K562 (cell line): ENCODE data around the gene SYT1.

Source experiments
- AFF1 ChIP-seq, 2 experiments: fragments of 450-650 bp; IDR thresholded peaks; 2 replicates each; pipeline ENCODE4 v1.6.1; 2018; ENCODE audit warnings: mild to moderate bottlenecking in 2 of 2, low read depth in 1 of 2; ENCODE audit not compliant: partially characterized antibody in 2 of 2
- BCLAF1 ChIP-seq, 2 experiments: fragments of 450-650 bp in 1 of 2; IDR thresholded peaks; 2 replicates each; pipeline ENCODE4 v1.6.1; 2011 to 2017; ENCODE audit warnings: low read depth in 2 of 2, antibody characterized with exemption in 1 of 2, borderline replicate concordance in 1 of 2, low read length in 1 of 2, mild to moderate bottlenecking in 1 of 2, mixed read lengths in 1 of 2; ENCODE audit not compliant: control insufficient read depth in 1 of 2
- CEBPZ ChIP-seq: fragments of 150-350 bp; IDR thresholded peaks from 2 replicates; pipeline ENCODE4 v1.6.1; 2014; ENCODE audit warnings: low read depth, mild to moderate bottlenecking, low read length, borderline replicate concordance
- CHD1 ChIP-seq: fragments of 200-600 bp; sonication (generic); IDR thresholded peaks from one replicate; pipeline ENCODE4 v1.6.1; 2012; ENCODE audit warnings: mild to moderate bottlenecking, moderate library complexity, low read length, inconsistent platforms
- CTCF ChIP-seq, 3 experiments: IDR thresholded peaks in 2 of 3; conservative IDR thresholded peaks in 1 of 3; 2 replicates each; pipeline ENCODE4 v1.5.1; 2011 to 2012; ENCODE audit warnings: low read length in 3 of 3, mild to moderate bottlenecking in 3 of 3, control low read depth in 2 of 3, improper control_type of control experiment in 1 of 3, inconsistent platforms in 1 of 3, low read depth in 1 of 3, mixed read lengths in 1 of 3, moderate library complexity in 1 of 3; ENCODE audit not compliant: insufficient read depth in 2 of 3
- ERF ChIP-seq: fragments of 450-650 bp; formaldehyde crosslinking; IDR thresholded peaks from 2 replicates; pipeline ENCODE4 v1.4.0; 2020; ENCODE audit warnings: mild to moderate bottlenecking, mixed read lengths
- KLF10 ChIP-seq: fragments of 250-450 bp; sonication (Bioruptor Pico); IDR thresholded peaks from 2 replicates; pipeline ENCODE4 v1.6.1; 2021; ENCODE audit warnings: matching md5 sums
- NR3C1 ChIP-seq: sonication (generic); formaldehyde crosslinking; IDR thresholded peaks from 2 replicates; pipeline ENCODE4 v1.8.1; 2022; ENCODE audit warnings: missing genetic modification reagents
- POLR2AphosphoS5 ChIP-seq: IDR thresholded peaks from 2 replicates; pipeline ENCODE4 v1.6.1; 2011; ENCODE audit warnings: mild to moderate bottlenecking, low read depth, low read length, moderate library complexity; ENCODE audit not compliant: control insufficient read depth, insufficient read depth
- SMARCA5 ChIP-seq: fragments of 450-650 bp; IDR thresholded peaks from 2 replicates; pipeline ENCODE4 v1.6.1; 2016
- TAF1 ChIP-seq: IDR thresholded peaks from 2 replicates; pipeline ENCODE4 v1.6.1; 2011; ENCODE audit warnings: mild to moderate bottlenecking, low read length, moderate library complexity; ENCODE audit not compliant: insufficient read depth, control insufficient read depth, severe bottlenecking; ENCODE audit errors: extremely low read depth
- ZNF75A ChIP-seq: fragments of 450-650 bp; formaldehyde crosslinking; IDR thresholded peaks from 2 replicates; pipeline ENCODE4 v1.4.0; 2020; ENCODE audit warnings: mild to moderate bottlenecking
- TF ChIP-seq, protein P1 (sequence below): sonication (generic); formaldehyde crosslinking; IDR thresholded peaks from 2 replicates; pipeline ENCODE4 v1.5.0; 2020; ENCODE audit warnings: missing genetic modification reagents

GRCh38 chr12:78961171-78961570 lies 96.6 kb downstream of the SYT1 start:
- TF ChIP-seq ZNF75A (CRISPR knock-in tag): no peak
- no peak for TF ChIP-seq BCLAF1 (IDR thresholded peaks at IDR 0.05; ENCODE audit: borderline replicate concordance in 1 of 2, control insufficient read depth in 1 of 2, low read depth in 2 of 2, low read length in 1 of 2)
- TF ChIP-seq ERF (CRISPR knock-in tag): no peak
- TF ChIP-seq KLF10 (CRISPR knock-in tag): no peak
- TF ChIP-seq CTCF (IDR thresholded peaks at IDR 0.05 in 2 of 3, conservative IDR thresholded peaks at IDR 0.05 in 1 of 3; ENCODE audit: insufficient read depth in 2 of 3, low read depth in 1 of 3, low read length in 3 of 3): no peak
- TF ChIP-seq CEBPZ: no peak
- no peak for TF ChIP-seq CHD1
- no peak for TF ChIP-seq TAF1
- TF ChIP-seq, protein P1, sequence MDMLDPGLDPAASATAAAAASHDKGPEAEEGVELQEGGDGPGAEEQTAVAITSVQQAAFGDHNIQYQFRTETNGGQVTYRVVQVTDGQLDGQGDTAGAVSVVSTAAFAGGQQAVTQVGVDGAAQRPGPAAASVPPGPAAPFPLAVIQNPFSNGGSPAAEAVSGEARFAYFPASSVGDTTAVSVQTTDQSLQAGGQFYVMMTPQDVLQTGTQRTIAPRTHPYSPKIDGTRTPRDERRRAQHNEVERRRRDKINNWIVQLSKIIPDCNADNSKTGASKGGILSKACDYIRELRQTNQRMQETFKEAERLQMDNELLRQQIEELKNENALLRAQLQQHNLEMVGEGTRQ (CRISPR knock-in tag): no peak
- no peak for TF ChIP-seq AFF1 (IDR thresholded peaks at IDR 0.05; ENCODE audit: low read depth in 1 of 2, partially characterized antibody in 2 of 2)
- no peak for TF ChIP-seq SMARCA5
- TF ChIP-seq POLR2AphosphoS5: no peak
- TF ChIP-seq NR3C1: no peak
